ENCODE measurements around the gene TRIM17. TPM values are rescaled to one million over a fixed set of nuclear protein-coding genes. Genes with fewer than 3 reads are reported as not detected.

TRIM17 gene
- total and polyA plus RNA-seq, 2 of the 8 experiments (the other 6 are each of a cell fraction or from before 2014, with no cell fraction given) = 1.1 to 2.2 TPM

DNA sequence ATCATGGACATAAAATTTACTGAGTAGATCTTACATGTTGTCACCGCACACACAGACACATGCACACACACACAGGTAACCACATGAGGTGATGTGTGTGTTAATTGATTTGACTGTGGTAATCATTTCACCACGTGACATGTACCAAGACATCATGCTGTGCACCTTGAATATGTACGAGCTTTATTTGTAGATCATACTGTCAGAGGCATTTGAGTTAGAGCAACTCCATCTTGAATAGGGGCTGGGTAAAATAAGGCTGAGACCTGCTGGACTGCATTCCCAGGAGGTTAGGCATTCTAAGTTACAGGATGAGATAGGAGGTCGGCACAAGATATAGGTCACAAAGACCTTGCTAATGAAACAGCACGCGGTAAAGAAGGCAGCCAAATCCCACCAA, 31.7 kb upstream of the TRIM17 start (continued):
- TF ChIP-seq GTF2F1 (IDR thresholded peaks at IDR 0.05; ENCODE audit: borderline replicate concordance, low read depth, low read length) = no peak
- no peak for TF ChIP-seq CHD2 (IDR thresholded peaks at IDR 0.05; ENCODE audit: low read length)
- TF ChIP-seq SIX5 (IDR thresholded peaks at IDR 0.05; ENCODE audit: low read depth, low read length) = no peak
- TF ChIP-seq SUZ12 (IDR thresholded peaks at IDR 0.05; ENCODE audit: low read length) = no peak
- no peak for TF ChIP-seq CREB1 (IDR thresholded peaks at IDR 0.05)
- no peak for TF ChIP-seq YY1 (IDR thresholded peaks at IDR 0.05; ENCODE audit: low read depth, low read length)
- TF ChIP-seq EGR1 (IDR thresholded peaks at IDR 0.05; ENCODE audit: borderline replicate concordance, low read depth, low read length) = no peak
- TF ChIP-seq POU5F1 (IDR thresholded peaks at IDR 0.05; ENCODE audit: low read depth, low read length) = no peak
